T follicular helper cell (primary cell): ENCODE data around the gene TRIM71.
"Not testable (repeated sequence)": the region's sequence is repeated elsewhere in the genome, so short reads cannot be mapped to it uniquely, and the experiment has no call there.

Experiments
- DNase-seq: peaks from one replicate; pipeline ENCODE4 v3.0.0-alpha.2; 2020; ENCODE audit warnings: low read depth

Gene TRIM71

GRCh38 chr3:32934150-32934742 is 116.4 kb downstream of the TRIM71 start:
- DNase-seq, result no peak

GRCh38 chr3:32937331-32937730 is 119.5 kb downstream of the TRIM71 start:
- DNase-seq, result no peak

- not testable (repeated sequence) for DNase-seq
Observed at GRCh38 chr3:32939531-32940284, 121.9 kb downstream of the TRIM71 start.

GRCh38 chr3:32940726-32941125 is 122.9 kb downstream of the TRIM71 start:
- no peak for DNase-seq

- DNase-seq, result no peak
Observed at GRCh38 chr3:32945136-32945535, 127.3 kb downstream of the TRIM71 start.

GRCh38 chr3:32945598-32945997 is 127.8 kb downstream of the TRIM71 start:
- DNase-seq, result not testable (repeated sequence)

GRCh38 chr3:32946973-32947788 is 129.4 kb downstream of the TRIM71 start:
- DNase-seq, result no peak
